CD14-positive monocyte (primary cell): ENCODE data around the gene MKRN1. TPM values are rescaled to one million over a fixed set of nuclear protein-coding genes. Genes with fewer than 3 reads are reported as not detected.
A peak's percentile ranks its signal among the peaks of the same experiment; 100 is the strongest.

Experiments used
- DNase-seq, 3 donors: peaks; one replicate each; pipeline ENCODE4 v3.0.0-alpha.2; 2011 to 2022
- H2AFZ ChIP-seq: 2 replicates; pipeline ENCODE4 v1.6.0; 2012; ENCODE audit warnings: mild to moderate bottlenecking, low read depth, low read length, inconsistent platforms; ENCODE audit not compliant: insufficient read depth, poor library complexity, severe bottlenecking
- H3K27ac ChIP-seq, 2 donors: 1 replicate in 1 of 2; 2 replicates in 1 of 2; pipeline ENCODE4 v1.5.1; 2012 to 2013; ENCODE audit warnings: low read length in 2 of 2, control low read depth in 1 of 2, inconsistent platforms in 1 of 2, low read depth in 1 of 2, mild to moderate bottlenecking in 1 of 2
- H3K27me3 ChIP-seq, 2 donors: one replicate each; pipeline versions ENCODE4 v1.6.0 to v1.6.1; 2011 to 2013; ENCODE audit warnings: low read length in 2 of 2; ENCODE audit not compliant: control insufficient read depth in 2 of 2, insufficient read depth in 2 of 2
- H3K36me3 ChIP-seq, 2 donors: replicated peaks in 1 of 2; 1 replicate in 1 of 2; 2 replicates in 1 of 2; pipeline versions ENCODE4 v1.5.1 to v1.6.1; 2012 to 2013; ENCODE audit warnings: low read length in 2 of 2, control low read depth in 1 of 2, inconsistent platforms in 1 of 2, mild to moderate bottlenecking in 1 of 2; ENCODE audit not compliant: insufficient read depth in 2 of 2, control insufficient read depth in 1 of 2
- H3K4me1 ChIP-seq, 2 donors: 1 replicate in 1 of 2; 2 replicates in 1 of 2; pipeline versions ENCODE4 v1.5.1 to v1.6.1; 2012 to 2013; ENCODE audit warnings: low read length in 2 of 2, control low read depth in 1 of 2, inconsistent platforms in 1 of 2, mild to moderate bottlenecking in 1 of 2, moderate library complexity in 1 of 2; ENCODE audit not compliant: insufficient read depth in 2 of 2, control insufficient read depth in 1 of 2
- H3K4me2 ChIP-seq: replicated peaks from 2 replicates; pipeline ENCODE3; 2012; ENCODE audit warnings: low read length, moderate library complexity, mild to moderate bottlenecking; ENCODE audit not compliant: poor library complexity, severe bottlenecking; ENCODE audit errors: extremely low read depth
- H3K4me3 ChIP-seq, 3 experiments: fragments of 200-600 bp in 1 of 3; sonication (generic) in 1 of 3; replicated peaks in 1 of 3; 1 replicate in 2 of 3; 2 replicates in 1 of 3; pipeline ENCODE4 v1.5.1; 2011 to 2013; ENCODE audit warnings: low read length in 3 of 3, mild to moderate bottlenecking in 3 of 3, control low read depth in 2 of 3, low read depth in 2 of 3, inconsistent platforms in 1 of 3, moderate library complexity in 1 of 3
- H3K79me2 ChIP-seq: 2 replicates; pipeline ENCODE4 v1.6.0; 2012; ENCODE audit warnings: mild to moderate bottlenecking, control low read depth, inconsistent platforms, low read length, moderate library complexity; ENCODE audit not compliant: insufficient read depth
- H3K9ac ChIP-seq: 2 replicates; pipeline ENCODE4 v1.6.0; 2017; ENCODE audit warnings: low read length, mild to moderate bottlenecking; ENCODE audit not compliant: insufficient read depth, poor library complexity, severe bottlenecking
- H3K9me3 ChIP-seq, 2 donors: replicated peaks in 1 of 2; 1 replicate in 1 of 2; 2 replicates in 1 of 2; pipeline versions ENCODE4 v1.5.1 to v1.6.1; 2012 to 2013; ENCODE audit warnings: low read length in 2 of 2, control low read depth in 1 of 2; ENCODE audit not compliant: control insufficient read depth in 1 of 2, insufficient read depth in 1 of 2
- H4K20me1 ChIP-seq: 2 replicates; pipeline ENCODE4 v1.6.0; 2012; ENCODE audit warnings: mild to moderate bottlenecking, low read length, control low read depth, moderate library complexity; ENCODE audit not compliant: insufficient read depth
- H3K27ac Mint-ChIP-seq, 7 donors: one replicate each; pipeline ENCODE4 v1.8.0; 2020; ENCODE audit warnings: mild to moderate bottlenecking in 7 of 7, mixed read lengths in 7 of 7, moderate library complexity in 6 of 7, inconsistent platforms in 2 of 7
- H3K27me3 Mint-ChIP-seq, 3 donors: one replicate each; pipeline ENCODE4 v1.8.0; 2021 to 2022; ENCODE audit warnings: low read depth in 3 of 3, mild to moderate bottlenecking in 3 of 3, mixed read lengths in 3 of 3, moderate library complexity in 3 of 3, inconsistent platforms in 1 of 3
- H3K36me3 Mint-ChIP-seq, 2 donors: one replicate each; pipeline ENCODE4 v1.8.0; 2020; ENCODE audit warnings: mixed read lengths in 2 of 2, inconsistent platforms in 1 of 2, mild to moderate bottlenecking in 1 of 2
- H3K4me1 Mint-ChIP-seq: one replicate; pipeline ENCODE4 v1.8.0; 2020; ENCODE audit warnings: mild to moderate bottlenecking, mixed read lengths
- H3K4me3 Mint-ChIP-seq, 2 donors: one replicate each; pipeline ENCODE4 v1.8.0; 2020; ENCODE audit warnings: mild to moderate bottlenecking in 2 of 2, mixed read lengths in 2 of 2, moderate library complexity in 1 of 2
- H3K9me3 Mint-ChIP-seq, 7 donors: one replicate each; pipeline ENCODE4 v1.8.0; 2020 to 2022; ENCODE audit warnings: mixed read lengths in 7 of 7, mild to moderate bottlenecking in 6 of 7, moderate library complexity in 6 of 7, inconsistent platforms in 2 of 7
- CTCF ChIP-seq: fragments of 200-600 bp; IDR thresholded peaks from one replicate; pipeline ENCODE4 v1.8.0; 2022; ENCODE audit warnings: antibody characterized with exemption, mild to moderate bottlenecking
- WGBS: methylation state at CpG from one replicate; pipeline ENCODE4 v1.1.5; 2013; ENCODE audit warnings: missing lambda C conversion rate; ENCODE audit not compliant: insufficient coverage; 5-methylcytosine and 5-hydroxymethylcytosine counted together
- intact Hi-C, 2 donors: fragments of 100-400 bp; cut with micrococcal nuclease; formaldehyde crosslinking; loops; one replicate each; pipeline versions ENCODE4 v1.15.0 to v1.15.1; 2023
- polyA plus RNA-seq, 3 donors: library from polyadenylated mRNA; depleted of rRNA in 1 of 3; unstranded in 2 of 3; stranded (reverse) in 1 of 3; fragments of 300-500 nt in 2 of 3; fragments of >200 nt in 1 of 3; fragmentation: Illumina TruSeq in 2 of 3; gene quantifications; 1 replicate in 2 of 3; 2 replicates in 1 of 3; pipeline ENCODE4 v1.2.3, GENCODE V29; 2012 to 2021

The MKRN1 gene
- polyA plus RNA-seq, 3 donors, result 88.4 to 160 (median 127) TPM

GRCh38 chr7:140479739-140480084 lies 407 bp upstream of the MKRN1 start:
- no peak for TF ChIP-seq CTCF

GRCh38 chr7:140478246-140479061 lies 851 bp downstream of the MKRN1 start:
- Histone ChIP-seq H3K4me2 (peak overlapping the region; percentile 68), H2AFZ (peak overlapping the region; percentile 82), H3K4me1 (peaks cover 22% of the 10 kb centered on the region in 2 donors), H3K4me3 (peak overlapping the region; percentile 94 to 99 (median 96)), H3K9ac (peak overlapping the region; percentile 97), H3K9me3 (no peaks in the 10 kb centered on the region), H3K27ac (peak overlapping the region; percentile 89 to 96), H3K27me3 (no peaks in the 10 kb centered on the region), H4K20me1 (peaks cover 43% of the 10 kb centered on the region), H3K36me3 (no peaks in the 10 kb centered on the region), H3K79me2 (peaks cover 57% of the 10 kb centered on the region)
- H3K36me3 Mint-ChIP-seq, result peaks cover 3 to 11% of the 10 kb centered on the region in 2 donors
- peaks cover 33% of the 10 kb centered on the region for H3K4me1 Mint-ChIP-seq
- peak overlapping the region; percentile 91 to 98 (median 98) for H3K27ac Mint-ChIP-seq
- peaks cover 0 to 2% (median 0%) of the 10 kb centered on the region in 7 donors for H3K9me3 Mint-ChIP-seq
- WGBS, result under 1% methylated on average over 50 of the region's 69 CpGs
- H3K4me3 Mint-ChIP-seq, result peak overlapping the region; percentile 92 to 98
- TF ChIP-seq CTCF, result no peak
- peak; percentile 57 to 69 (median 61) for DNase-seq
- H3K27me3 Mint-ChIP-seq, result peaks cover 0 to 2% (median 0%) of the 10 kb centered on the region in 3 donors
- intact Hi-C loops, result loop anchor here (5.0 to 10.0 kb wide), 3 partner anchors 444 to 1114 kb away; partner anchors contain the start of genes BRAF (in 2 of the 2) and MRPS33 (in 1 of the 2)

More at GRCh38 chr7:140479739-140480084, 407 bp upstream of the MKRN1 start:
- Histone ChIP-seq H3K4me1 (peaks cover 25% of the 10 kb centered on the region in 2 donors), H3K9me3 (no peaks in the 10 kb centered on the region), H3K27me3 (no peaks in the 10 kb centered on the region), H3K27ac (peak overlapping the region; percentile 89 to 96), H3K36me3 (no peaks in the 10 kb centered on the region), H2AFZ (peak overlapping the region; percentile 82), H3K79me2 (peaks cover 45% of the 10 kb centered on the region), H3K4me2 (peak overlapping the region; percentile 68), H4K20me1 (peaks cover 30% of the 10 kb centered on the region), H3K9ac (no peak overlapping the region), H3K4me3 (peak overlapping the region; percentile 94 to 99 (median 96))
- peaks cover 0 to 2% (median 0%) of the 10 kb centered on the region in 7 donors for H3K9me3 Mint-ChIP-seq
- H3K4me3 Mint-ChIP-seq, result peak overlapping the region; percentile 97 to 99
- H3K4me1 Mint-ChIP-seq, result peaks cover 32% of the 10 kb centered on the region
- intact Hi-C loops, result loop anchor here (5.0 to 10.0 kb wide), 4 partner anchors 175 to 1115 kb away; partner anchors contain the start of genes BRAF (in 2 of the 2) and MRPS33 (in 1 of the 2)
- peaks cover 0 to 4% (median 0%) of the 10 kb centered on the region in 3 donors for H3K27me3 Mint-ChIP-seq
- H3K36me3 Mint-ChIP-seq, result peaks cover 3 to 7% of the 10 kb centered on the region in 2 donors
- no CpG with 5 or more reads among the region's 2 CpGs for WGBS
- peak overlapping the region in 6 of 7 donors; percentile 54 to 98 (median 95) for H3K27ac Mint-ChIP-seq
- DNase-seq, result no peak
